ENCODE results near the gene LZTR1. TPM values are rescaled to one million over a fixed set of nuclear protein-coding genes. Genes with fewer than 3 reads are reported as not detected.
A peak's percentile ranks its signal among the peaks of the same experiment; 100 is the strongest.

The LZTR1 gene
- total and polyA plus RNA-seq, 2 experiments from 2014 or later, result 29.7 to 80.1 TPM

DNA sequence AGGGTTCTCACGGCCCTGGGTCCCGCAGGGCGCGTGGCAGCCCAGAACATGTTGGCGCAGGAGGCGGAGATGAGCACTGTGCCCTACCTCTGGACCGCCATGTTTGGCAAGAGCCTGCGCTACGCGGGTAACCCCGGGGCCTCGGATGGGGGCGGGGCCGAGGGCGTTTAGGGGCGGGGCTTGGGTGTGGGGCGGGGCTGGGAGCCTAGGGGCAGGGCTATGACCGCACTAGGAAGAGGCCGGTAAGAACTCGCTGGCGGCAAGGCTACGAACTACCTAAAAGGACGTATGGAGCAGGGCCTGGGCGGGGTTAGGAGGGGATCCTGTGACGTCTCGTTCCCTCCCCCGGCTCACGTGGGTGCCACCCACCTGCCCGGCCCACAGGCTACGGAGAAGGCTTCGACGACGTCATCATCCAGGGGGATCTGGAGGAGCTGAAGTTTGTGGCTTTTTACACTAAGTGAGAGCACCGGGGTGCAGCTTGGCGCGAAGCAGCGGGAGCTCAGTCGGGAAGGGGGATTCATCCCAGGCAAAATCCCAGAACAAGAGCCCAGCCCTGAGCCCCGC is 2.8 kb upstream of the LZTR1 start:
- H3F3A ChIP-seq (ENCODE audit: insufficient read depth), result no peaks in the 10 kb centered on the region
- peak overlapping the region; percentile 51 for H2AFZ ChIP-seq
- no peaks in the 10 kb centered on the region; the same call in 1 of the 2 replicates for H3K36me3 ChIP-seq (ENCODE audit: low read depth)
- no peaks in the 10 kb centered on the region for H3K27me3 ChIP-seq (replicated peaks; ENCODE audit: insufficient read depth)
- H3K4me2 ChIP-seq (ENCODE audit: unreplicated experiment), result peak overlapping the region; percentile 20
- 10 to 14% methylated on average over 28 to 39 of the region's 39 CpGs for WGBS, 2 experiments (ENCODE audit: low coverage in 1 of 2, low lambda C conversion rate in 2 of 2, missing lambda C conversion rate in 2 of 2)
- H3K9ac ChIP-seq, result no peak overlapping the region
- H3K9me2 ChIP-seq (ENCODE audit: insufficient read depth), result no peaks in the 10 kb centered on the region
- in situ Hi-C loops (cut with MboI), result no loop called here
- no peaks in the 10 kb centered on the region for H3K9me3 ChIP-seq (ENCODE audit: low read depth)
- peak overlapping the region; percentile 17 for H3K4me3 ChIP-seq
- peak; percentile 74 for DNase-seq
- TF ChIP-seq EZH2 (IDR thresholded peaks at IDR 0.05; ENCODE audit: insufficient read depth, poor library complexity, severe bottlenecking) (no peak), EZH2phosphoT487 (IDR thresholded peaks at IDR 0.05; ENCODE audit: insufficient read depth, low read depth) (no peak)
- peaks cover 26% of the 10 kb centered on the region for H3K79me2 ChIP-seq (ENCODE audit: insufficient read depth)
- no peaks in the 10 kb centered on the region for H4K20me1 ChIP-seq (ENCODE audit: insufficient read depth)
- peaks cover 12% of the 10 kb centered on the region for H3K4me1 ChIP-seq (ENCODE audit: insufficient read depth)
- no peak overlapping the region for H3K27ac ChIP-seq

DNA sequence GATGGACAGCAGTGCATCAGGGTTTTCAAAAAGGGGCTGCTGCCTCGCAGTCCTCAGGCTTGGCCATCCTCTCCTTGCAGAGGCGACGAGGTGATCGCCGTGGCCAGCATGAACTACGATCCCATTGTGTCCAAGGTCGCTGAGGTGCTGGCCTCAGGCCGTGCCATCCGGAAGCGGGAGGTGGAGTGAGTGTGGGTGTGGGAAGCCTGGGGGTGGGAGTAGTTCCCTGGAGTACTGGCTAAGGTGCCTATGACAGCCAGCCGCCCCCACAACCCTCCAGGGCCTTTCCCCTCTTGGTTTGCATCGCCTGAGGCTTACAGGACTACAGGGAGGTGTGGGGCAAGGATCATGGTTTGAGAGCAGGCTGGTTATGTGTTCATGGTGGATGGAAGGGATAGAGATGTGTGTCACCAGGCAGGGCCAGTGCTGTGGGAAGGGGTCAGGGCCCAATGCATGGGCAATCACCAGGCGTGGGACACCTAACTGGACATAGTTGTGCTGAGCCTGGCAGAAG is 2.1 kb upstream of the LZTR1 start:
- peak overlapping the region; percentile 51 for H2AFZ ChIP-seq
- no peaks in the 10 kb centered on the region for H4K20me1 ChIP-seq (ENCODE audit: insufficient read depth)
- no peaks in the 10 kb centered on the region for H3K9me2 ChIP-seq (ENCODE audit: insufficient read depth)
- no peak overlapping the region for H3K4me2 ChIP-seq (ENCODE audit: unreplicated experiment)
- H3K4me1 ChIP-seq (ENCODE audit: insufficient read depth), result peaks cover 12% of the 10 kb centered on the region
- no peak overlapping the region for H3K27ac ChIP-seq
- TF ChIP-seq EZH2phosphoT487 (IDR thresholded peaks at IDR 0.05; ENCODE audit: insufficient read depth, low read depth), result no peak
- no peak for TF ChIP-seq EZH2 (IDR thresholded peaks at IDR 0.05; ENCODE audit: insufficient read depth, poor library complexity, severe bottlenecking)
- no peaks in the 10 kb centered on the region for H3F3A ChIP-seq (ENCODE audit: insufficient read depth)
- no peaks in the 10 kb centered on the region; the same call in 1 of the 2 replicates for H3K36me3 ChIP-seq (ENCODE audit: low read depth)
- no peak for DNase-seq
- in situ Hi-C loops (cut with MboI), result no loop called here
- H3K9me3 ChIP-seq (ENCODE audit: low read depth), result no peaks in the 10 kb centered on the region
- H3K79me2 ChIP-seq (ENCODE audit: insufficient read depth), result peaks cover 32% of the 10 kb centered on the region
- H3K4me3 ChIP-seq, result peak overlapping the region; percentile 17
- 27 to 29% methylated on average over 10 to 13 of the region's 13 CpGs for WGBS, 2 experiments (ENCODE audit: low coverage in 1 of 2, low lambda C conversion rate in 2 of 2, missing lambda C conversion rate in 2 of 2)
- H3K9ac ChIP-seq, result no peak overlapping the region
- H3K27me3 ChIP-seq (replicated peaks; ENCODE audit: insufficient read depth), result no peaks in the 10 kb centered on the region

DNA sequence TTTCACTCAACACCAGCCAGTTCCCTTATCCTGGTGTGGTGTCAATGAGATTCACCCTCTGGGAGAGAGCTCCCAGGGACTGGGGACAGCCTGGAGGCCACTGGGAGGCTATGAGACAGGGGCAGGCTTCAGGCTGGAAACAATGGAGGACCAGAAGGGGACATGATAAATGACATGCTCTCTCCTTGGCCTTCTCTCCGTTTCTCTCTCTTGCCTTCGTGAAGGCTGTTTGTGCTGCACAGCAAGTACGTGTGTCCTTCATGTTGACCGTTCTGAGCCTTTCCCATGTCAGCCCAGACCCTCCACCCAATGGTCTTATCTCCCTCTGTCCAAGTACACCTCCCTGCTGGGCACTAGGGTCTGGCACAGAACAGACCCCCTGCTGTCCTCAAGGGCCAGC is 1.6 kb upstream of the LZTR1 start:
- Histone ChIP-seq H2AFZ (no peak overlapping the region), H3K27ac (no peak overlapping the region), H3K79me2 (ENCODE audit: insufficient read depth) (peaks cover 38% of the 10 kb centered on the region), H3K36me3 (ENCODE audit: low read depth) (no peaks in the 10 kb centered on the region; the same call in 1 of the 2 replicates), H3K9me2 (ENCODE audit: insufficient read depth) (no peaks in the 10 kb centered on the region), H3K4me1 (ENCODE audit: insufficient read depth) (peaks cover 12% of the 10 kb centered on the region), H3F3A (ENCODE audit: insufficient read depth) (no peaks in the 10 kb centered on the region), H3K9ac (no peak overlapping the region), H3K4me3 (no peak overlapping the region), H4K20me1 (ENCODE audit: insufficient read depth) (no peaks in the 10 kb centered on the region), H3K9me3 (ENCODE audit: low read depth) (no peaks in the 10 kb centered on the region), H3K27me3 (replicated peaks; ENCODE audit: insufficient read depth) (no peaks in the 10 kb centered on the region), H3K4me2 (ENCODE audit: unreplicated experiment) (no peak overlapping the region)
- WGBS, 2 experiments (ENCODE audit: low coverage in 1 of 2, low lambda C conversion rate in 2 of 2, missing lambda C conversion rate in 2 of 2), result 90 to 94% methylated on average over 4 of the region's 4 CpGs
- in situ Hi-C loops (cut with MboI), result no loop called here
- TF ChIP-seq EZH2phosphoT487 (IDR thresholded peaks at IDR 0.05; ENCODE audit: insufficient read depth, low read depth) (no peak), EZH2 (IDR thresholded peaks at IDR 0.05; ENCODE audit: insufficient read depth, poor library complexity, severe bottlenecking) (no peak)
- DNase-seq, result no peak

DNA sequence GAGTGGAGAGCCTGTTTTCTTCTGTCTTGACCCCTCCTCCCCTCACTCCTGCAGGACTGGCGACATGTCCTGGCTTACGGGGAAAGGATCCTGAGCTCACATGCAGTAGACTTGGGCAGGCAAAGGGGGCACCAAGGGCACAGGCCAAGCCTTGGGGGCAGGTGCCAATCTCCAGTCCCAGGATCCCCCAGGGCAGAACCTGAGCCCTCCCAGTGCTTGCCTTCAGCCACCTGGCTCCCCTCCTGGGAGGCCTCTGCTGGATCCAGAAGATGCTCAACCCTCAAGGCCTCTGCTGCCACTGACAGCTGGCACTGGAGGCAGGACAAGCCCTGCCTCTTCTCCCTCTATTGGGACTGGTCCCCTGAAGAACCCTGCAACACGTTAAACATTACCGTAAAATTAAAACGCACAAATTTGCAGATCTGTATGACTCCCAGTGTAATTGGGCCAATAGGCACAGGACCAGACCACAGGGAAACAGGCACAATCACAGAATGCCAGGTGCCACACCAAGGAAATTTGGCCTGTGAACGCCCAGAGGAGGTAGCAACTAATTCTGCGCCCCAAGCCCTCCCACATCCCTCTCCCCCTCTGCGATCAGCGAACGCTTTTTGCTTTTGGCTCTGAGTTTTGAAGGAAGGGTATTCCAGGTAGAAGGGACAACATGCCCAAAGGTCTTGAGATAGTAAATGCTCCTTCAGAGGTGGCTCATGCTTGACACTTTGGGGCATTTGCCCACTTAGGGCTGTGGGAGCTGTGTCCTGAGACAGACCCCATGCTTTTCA is 967 bp upstream of the LZTR1 start:
- TF ChIP-seq EZH2 (IDR thresholded peaks at IDR 0.05; ENCODE audit: insufficient read depth, poor library complexity, severe bottlenecking), result no peak
- no peak for TF ChIP-seq EZH2phosphoT487 (IDR thresholded peaks at IDR 0.05; ENCODE audit: insufficient read depth, low read depth)
- peak overlapping the region; percentile 90 for H2AFZ ChIP-seq
- peak overlapping the region; percentile 73 for H3K27ac ChIP-seq
- peaks cover 12% of the 10 kb centered on the region for H3K4me1 ChIP-seq (ENCODE audit: insufficient read depth)
- in situ Hi-C loops (cut with MboI), result no loop called here
- no peaks in the 10 kb centered on the region for H3F3A ChIP-seq (ENCODE audit: insufficient read depth)
- H3K79me2 ChIP-seq (ENCODE audit: insufficient read depth), result peaks cover 39% of the 10 kb centered on the region
- 60 to 64% methylated on average over 10 of the region's 10 CpGs for WGBS, 2 experiments (ENCODE audit: low coverage in 1 of 2, low lambda C conversion rate in 2 of 2, missing lambda C conversion rate in 2 of 2)
- no peaks in the 10 kb centered on the region for H3K9me2 ChIP-seq (ENCODE audit: insufficient read depth)
- no peaks in the 10 kb centered on the region for H4K20me1 ChIP-seq (ENCODE audit: insufficient read depth)
- H3K9ac ChIP-seq, result peak overlapping the region; percentile 94
- H3K9me3 ChIP-seq (ENCODE audit: low read depth), result no peaks in the 10 kb centered on the region
- no peaks in the 10 kb centered on the region for H3K27me3 ChIP-seq (replicated peaks; ENCODE audit: insufficient read depth)
- peak overlapping the region; percentile 89 for H3K4me2 ChIP-seq (ENCODE audit: unreplicated experiment)
- DNase-seq, result no peak
- no peaks in the 10 kb centered on the region; the same call in 1 of the 2 replicates for H3K36me3 ChIP-seq (ENCODE audit: low read depth)
- H3K4me3 ChIP-seq, result peak overlapping the region; percentile 87

Measured in GM23248 (cell line).